ENCODE results near the gene DNASE2.
"Not testable (repeated sequence)": the region's sequence is repeated elsewhere in the genome, so short reads cannot be mapped to it uniquely, and the experiment has no call there.

Gene DNASE2

DNA sequence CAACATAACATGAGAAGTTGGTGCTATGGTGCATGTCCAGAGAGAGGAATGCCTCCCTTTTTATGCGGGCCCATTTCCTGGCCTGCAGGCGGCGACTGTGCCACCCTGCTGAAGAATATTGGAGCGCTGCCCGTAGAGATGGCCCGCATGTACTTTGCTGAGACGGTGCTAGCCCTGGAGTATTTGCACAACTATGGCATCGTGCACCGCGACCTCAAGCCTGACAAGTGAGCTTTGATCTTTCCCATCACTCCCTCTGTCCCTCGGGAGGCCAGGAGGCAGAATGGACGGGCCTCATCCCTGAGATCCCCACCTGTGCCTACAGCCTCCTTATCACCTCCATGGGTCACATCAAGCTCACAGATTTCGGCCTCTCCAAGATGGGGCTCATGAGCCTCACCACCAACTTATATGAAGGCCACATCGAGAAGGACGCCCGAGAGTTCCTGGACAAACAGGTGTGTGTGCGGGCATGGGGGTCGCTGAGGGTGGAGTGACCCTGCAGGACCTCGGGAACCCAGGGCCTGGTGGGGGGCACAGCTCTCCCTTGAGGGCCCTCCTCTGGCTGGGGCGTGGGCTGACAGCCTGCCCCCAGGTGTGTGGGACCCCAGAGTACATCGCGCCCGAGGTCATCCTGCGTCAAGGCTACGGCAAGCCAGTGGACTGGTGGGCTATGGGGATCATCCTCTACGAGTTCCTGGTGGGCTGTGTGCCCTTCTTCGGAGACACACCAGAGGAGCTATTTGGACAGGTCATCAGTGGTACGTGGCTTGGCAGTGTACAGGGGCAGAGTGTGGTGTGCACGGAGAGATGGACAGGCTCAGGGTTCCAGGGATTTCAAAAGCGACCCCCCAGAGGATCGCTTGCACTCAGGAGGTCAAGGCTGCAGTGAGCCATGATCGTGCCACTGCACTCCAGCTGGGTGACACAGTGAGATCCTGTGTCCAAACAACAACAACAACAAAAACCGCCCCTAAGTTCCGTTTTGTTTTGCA lies 16.2 kb downstream of the DNASE2 start:
- no peak for DNase-seq (ENCODE audit: low read depth)

DNA sequence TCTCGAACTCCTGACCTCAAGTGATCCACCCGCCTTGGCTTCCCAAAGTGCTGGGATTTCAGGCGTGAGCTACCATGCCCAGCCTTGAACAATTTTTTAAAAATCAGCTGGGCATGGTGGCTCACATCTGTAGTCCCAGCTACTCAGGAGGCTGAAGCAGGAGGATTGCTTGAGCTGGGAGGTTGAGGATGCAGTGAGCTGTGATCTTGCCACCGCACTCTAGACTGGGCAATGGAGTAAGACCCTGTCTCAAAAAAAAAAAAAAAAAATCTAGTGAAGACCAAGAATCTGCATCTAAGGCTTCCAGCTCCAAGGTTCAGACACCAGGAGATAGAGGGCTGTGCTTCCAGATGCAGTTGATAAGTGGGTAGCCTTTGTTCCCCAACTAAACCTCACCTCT lies 17.1 kb downstream of the DNASE2 start:
- no peak for DNase-seq (ENCODE audit: low read depth)

DNA sequence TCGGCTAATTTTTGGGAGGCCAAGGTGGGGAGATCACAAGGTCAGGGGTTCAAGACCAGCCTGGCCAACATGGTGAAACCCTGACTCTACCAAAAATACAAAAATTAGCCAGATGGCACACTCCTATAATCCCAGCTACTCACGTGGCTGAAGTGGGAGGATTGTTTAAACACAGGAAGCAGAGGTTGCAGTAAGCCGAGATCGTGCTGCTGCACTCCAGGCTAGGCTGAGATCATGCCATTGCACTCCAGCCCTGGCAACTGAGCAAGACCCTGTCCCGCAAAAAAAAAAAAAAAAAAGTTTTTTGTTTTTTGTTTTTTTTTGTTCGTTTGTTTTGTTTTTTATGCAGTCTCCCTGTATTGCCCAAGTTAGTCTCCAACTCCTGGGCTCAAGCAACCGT lies 21.7 kb downstream of the DNASE2 start:
- DNase-seq (ENCODE audit: low read depth): no peak

DNA sequence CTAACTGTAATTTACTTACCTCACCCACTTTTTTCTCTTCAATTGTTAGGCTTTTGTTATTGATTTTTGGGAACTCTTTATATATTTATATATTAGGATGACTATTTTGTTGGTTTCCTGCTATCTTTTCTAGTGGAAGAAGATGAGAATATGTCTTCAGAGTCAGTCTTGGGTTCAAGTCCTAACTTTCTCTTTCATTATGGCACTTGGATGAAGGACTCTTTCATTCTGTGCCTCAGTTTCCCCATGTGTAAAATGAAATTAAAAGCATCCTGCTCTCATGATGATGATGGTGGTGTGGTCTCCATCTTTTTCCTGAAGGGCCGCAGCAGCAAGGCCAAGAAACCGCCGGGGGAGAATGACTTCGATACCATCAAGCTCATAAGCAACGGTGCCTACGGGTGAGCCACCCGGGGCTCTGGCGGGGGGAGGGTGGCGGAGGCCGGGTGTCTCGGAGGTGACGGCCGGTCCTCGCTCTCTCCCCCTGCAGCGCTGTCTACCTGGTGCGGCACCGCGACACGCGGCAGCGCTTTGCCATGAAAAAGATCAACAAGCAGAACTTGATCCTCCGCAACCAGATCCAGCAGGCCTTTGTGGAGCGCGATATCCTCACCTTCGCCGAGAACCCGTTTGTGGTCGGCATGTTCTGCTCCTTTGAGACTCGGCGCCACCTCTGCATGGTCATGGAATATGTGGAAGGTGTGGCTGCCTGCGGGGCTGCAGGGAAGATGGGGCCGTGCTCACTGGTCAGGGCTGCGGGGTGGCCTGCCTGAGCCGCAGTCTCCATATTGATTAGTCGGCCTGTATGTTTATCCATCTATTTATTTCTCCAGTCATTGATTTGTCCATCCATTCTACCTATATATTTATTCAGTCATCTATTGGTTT lies 23.0 kb downstream of the DNASE2 start:
- no peak for DNase-seq (ENCODE audit: low read depth)

DNA sequence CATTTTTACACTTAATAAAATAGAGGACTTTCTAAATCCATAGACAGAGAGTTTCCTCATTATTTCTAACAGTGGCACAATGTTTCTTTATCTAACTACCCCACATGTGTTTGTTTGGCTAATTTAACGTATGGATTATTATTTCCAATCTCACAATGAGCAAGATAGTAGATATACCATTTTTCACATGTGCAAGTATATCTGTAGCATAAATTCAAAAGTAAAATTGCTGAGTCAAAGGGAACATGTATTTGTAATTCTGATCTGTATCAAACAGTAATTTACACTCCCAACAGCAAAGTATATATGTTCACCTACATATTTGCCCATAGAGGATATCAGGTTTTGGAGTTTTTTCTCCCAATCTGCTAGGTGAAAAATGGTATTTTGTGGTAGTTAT lies 24.6 kb downstream of the DNASE2 start:
- no peak for DNase-seq (ENCODE audit: low read depth)

DNA sequence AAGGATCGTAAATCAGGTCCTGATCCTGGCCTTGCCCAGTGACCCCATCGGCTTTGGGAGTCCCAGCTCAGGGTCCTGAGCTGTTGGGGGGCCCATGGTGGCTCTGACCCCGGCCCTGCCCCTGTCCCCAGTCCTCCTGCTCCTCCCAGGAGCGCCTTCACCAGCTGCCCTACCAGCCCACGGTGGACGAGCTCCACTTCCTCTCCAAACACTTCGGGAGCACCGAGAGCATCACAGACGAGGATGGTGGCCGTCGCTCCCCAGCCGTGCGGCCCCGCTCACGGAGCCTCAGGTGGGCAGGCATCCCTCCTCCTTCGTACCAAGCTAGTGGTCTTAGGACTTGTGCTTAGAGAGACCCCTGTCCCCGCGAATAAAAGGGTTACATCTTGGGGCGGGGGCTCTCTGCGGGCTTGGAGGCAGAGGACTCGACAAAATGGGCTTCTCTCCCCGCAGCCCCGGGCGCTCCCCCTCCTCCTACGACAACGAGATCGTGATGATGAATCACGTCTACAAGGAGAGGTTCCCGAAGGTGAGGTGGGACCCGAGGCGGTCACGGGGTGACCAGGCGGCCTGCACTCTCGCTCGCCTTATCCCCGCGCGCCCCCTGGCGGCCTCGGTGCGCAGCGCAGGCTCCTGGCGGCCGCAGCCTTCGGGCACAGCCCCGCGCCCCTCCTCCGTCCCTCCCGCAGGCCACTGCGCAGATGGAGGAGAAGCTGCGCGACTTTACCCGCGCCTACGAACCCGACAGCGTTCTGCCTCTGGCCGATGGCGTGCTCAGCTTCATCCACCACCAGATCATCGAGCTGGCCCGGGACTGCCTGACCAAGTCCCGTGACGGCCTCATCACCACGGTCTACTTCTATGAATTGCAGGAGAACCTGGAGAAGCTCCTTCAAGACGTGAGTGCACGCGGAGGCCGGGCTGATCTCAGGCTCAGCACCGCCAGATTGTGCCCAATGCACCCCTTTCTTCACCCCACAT lies 33.8 kb downstream of the DNASE2 start:
- DNase-seq (ENCODE audit: low read depth): no peak

DNA sequence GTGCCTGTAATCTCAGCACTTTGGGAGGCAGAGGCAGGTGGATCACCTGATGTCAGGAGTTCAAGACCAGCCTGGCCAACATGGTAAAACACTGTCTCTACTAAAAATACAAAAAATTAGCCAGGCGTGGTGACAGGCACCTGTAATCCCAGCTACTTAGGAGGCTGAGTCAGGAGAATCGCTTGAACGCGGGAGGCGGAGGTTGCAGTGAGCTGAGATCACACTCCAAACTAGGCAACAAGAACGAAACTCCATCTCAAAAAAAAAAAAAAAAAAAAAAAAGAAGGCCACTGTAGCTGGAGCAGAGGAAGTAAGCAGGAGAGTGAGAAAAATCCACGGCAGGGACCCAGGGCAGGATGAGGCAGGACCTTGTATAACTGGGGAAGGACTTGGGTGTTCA lies 34.6 kb downstream of the DNASE2 start:
- DNase-seq (ENCODE audit: low read depth): not testable (repeated sequence)

DNA sequence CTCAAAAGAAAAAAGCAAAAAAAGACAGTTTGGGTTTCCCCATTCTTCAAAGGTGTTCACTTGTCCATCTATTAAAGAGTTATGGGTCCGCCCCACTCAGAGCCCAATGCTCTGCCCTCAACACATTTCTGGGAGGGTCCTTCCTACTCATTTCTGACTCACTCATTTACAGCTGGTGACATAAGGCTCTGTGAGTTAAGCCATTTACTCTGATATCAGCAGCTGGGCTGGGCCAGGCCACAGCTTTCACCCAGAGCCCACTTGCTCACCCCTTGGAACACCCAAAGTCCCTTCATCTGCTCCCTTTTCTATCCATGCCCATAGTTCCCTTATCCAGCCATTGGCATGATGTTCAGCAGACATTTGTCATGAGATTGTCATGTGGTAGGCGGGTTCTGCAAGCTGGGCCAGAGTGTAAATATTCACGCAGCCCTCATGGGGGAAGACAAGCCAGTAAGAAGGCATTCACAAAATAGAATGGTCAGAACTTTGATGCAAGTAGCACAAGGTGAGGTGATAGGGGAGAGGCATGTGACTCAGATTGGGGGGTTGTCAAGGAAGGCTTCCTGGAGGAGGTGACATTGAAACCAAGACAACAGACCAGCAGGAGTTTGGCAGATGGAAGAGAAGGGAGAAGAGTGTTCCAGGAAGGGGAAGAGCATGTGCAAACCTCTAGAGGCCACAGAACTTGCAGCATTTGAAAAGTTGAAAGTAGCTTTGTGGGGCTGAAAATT lies 37.1 kb downstream of the DNASE2 start:
- DNase-seq (ENCODE audit: low read depth): no peak

DNA sequence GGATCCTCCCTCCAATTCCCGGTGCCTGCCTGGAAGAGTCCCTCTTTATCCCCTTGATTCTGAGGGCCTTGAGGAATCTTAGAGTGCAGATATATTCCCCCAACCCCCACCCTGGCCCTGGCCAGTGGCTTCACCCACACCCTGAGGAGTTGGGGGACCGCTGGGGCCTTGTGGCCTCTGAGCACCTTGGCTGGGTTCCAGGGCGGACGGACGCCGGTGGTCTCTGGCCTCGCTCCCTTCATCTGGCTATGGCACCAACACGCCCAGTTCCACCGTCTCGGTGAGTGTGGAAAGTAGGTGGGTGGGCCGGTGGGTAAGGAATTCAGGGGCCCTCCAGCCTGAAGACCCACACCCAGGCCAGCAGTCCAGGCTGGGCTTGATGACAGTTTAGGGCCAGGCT lies 37.9 kb downstream of the DNASE2 start:
- DNase-seq (ENCODE audit: low read depth): no peak

DNA sequence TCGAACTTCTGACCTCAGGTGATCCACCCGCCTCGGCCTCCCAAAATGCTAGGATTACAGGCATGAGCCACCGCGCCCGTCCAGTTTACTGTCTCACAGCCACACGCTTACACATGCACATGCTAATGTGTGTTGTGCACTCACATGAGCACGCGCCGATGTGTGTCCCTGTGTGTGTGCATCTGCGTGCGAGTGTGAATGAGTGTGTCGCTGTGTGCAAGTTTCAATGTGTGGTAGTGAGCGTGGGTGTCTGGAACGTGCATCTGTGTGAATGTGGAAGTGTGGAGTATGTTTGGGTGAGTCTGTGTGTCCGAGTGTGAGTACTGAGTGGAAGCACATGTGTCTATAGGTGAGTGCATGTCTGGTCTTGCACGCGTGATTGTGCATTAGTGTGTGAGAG lies 38.7 kb downstream of the DNASE2 start:
- no peak for DNase-seq (ENCODE audit: low read depth)

DNA sequence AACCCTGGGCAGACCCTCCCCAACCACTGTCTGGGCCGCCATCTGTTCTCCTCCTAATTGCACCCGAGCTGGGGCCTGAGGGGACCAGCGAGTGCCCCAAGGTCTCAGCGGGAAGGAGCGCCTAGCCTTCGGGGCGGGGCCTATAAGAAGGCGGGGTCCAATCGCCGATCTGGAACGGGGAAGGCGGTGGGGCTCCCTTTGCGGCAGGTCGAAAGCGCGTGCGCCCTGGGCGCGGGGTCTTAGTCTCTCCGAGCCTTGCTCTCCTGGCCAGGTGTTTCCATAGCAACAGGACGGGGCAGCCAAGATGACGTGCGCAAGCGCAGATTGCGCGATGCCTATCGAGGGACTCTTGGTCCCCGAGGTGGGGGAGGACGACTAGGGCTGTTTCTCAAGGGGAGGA lies 40.2 kb downstream of the DNASE2 start:
- no peak for DNase-seq (ENCODE audit: low read depth)

DNA sequence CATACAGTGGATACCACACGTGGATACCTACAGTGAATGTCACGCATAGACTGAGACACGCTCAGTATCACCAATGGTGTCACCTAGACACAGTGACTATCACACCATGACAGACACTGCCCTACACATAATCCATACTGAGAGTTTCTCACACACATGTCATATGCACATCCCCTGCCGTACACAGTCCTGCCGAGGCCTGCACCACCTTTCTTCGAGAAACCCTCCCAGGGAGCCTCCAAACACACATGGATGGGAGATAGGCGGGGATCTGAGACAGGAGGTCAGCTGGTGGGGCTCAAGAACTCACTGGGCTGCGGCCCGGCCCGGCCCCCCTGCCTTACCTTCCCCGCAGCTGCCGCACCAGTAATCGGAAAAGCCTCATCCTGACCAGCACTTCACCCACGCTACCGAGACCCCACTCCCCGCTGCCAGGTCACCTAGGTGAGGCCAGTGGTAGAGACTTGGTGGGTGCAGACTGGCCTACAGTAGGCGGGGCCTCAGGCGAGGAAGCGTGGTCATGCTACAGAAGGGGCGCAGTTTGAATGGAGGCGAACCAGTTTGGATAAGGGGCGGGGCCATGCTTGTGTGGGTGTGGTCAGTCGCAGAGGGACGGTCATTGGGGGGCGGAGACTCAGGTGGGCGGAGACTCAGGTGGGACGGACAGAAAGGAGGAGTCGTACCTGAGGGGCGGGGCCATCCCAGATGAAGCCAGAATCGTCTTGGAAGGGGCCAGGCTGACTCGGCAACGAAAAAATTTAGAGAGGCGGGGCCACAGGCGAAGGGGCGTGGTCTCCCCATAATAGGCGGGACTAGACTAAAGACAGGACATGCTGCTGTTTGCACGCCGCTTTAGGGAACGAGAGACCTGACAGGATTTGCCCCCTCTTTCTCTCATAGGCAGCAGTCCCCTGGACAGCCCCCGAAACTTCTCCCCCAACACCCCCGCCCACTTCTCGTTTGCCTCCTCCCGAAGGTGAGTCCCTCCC lies 40.9 kb downstream of the DNASE2 start:
- no peak for DNase-seq (ENCODE audit: low read depth)

DNA sequence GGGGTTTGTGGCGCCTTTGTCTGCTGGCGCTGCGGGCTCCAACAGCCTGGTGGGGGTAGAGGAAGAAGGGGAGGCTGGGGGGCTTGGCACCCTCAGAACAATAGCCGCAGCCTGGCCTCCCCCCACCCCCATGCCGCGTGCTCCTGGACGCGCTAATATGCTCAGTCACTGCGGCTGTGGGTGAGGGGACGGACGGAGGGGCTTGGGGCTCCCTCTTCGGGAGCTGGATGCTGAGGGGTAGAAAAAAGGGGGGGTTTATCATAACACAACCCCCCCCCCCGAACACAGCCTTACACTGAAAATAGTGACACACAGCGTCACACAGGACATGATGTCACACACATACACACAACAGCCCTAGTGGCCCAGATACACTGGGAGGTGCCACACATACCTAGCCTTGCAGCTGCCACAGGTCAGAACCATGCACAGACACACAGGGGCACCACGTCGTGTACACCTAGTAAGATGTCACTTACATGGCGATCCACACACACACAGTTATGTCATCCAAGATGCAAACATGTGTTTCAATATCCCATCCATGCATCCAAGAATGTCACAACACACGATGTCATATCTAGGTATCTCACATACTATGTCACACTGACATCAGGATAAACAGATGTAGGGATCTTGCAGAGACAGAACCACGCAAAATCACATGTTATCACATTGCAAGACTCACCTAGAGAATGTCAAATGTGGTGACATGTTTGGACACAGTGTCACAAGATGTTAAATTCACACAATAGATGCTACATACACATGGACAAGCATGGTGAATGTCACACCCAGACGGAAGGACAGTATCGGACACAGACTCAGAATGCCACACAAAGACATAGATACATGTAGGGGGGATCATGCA lies 42.1 kb downstream of the DNASE2 start:
- no peak for DNase-seq (ENCODE audit: low read depth)

DNA sequence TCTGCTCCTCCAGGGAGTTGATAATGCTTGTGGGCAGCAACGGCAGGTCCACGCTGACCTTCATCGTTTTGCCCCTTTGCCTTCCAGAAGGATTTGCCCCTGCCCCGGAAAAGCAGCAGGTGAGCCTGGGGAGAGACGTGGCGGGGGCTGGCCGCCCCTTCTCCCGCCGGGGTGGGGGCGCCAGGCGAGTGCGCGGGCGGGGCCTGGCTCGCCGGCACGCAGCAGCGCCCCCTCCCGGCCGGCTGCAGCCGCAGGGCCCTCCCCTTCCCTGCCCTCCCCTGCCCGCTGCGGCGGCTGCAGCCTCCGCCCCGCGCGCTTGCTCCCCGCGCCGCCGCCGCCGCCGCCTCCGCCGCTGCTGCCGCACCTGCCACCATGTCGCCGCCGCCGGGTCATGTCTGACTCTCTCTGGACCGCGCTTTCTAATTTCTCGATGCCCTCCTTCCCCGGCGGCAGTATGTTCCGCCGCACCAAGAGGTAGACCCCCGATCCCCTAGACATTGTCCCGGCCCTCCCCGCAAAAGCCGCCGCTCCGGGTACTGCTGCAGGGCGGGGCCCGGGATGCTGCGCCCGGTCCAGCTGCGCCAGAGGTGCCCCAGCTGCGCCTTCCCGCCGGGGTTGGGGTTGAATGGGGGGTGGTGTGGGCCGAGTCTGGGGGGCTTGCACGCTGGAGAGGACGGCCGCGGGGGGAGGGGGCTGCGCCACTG lies 42.9 kb downstream of the DNASE2 start, which contains the start of gene MAST1:
Gene MAST1, plus strand, starts transcription at position 334 of the 704 bp plus-strand sequence. Its CDS starts 58 bp downstream, at position 392.
- no peak for DNase-seq (ENCODE audit: low read depth)

DNA sequence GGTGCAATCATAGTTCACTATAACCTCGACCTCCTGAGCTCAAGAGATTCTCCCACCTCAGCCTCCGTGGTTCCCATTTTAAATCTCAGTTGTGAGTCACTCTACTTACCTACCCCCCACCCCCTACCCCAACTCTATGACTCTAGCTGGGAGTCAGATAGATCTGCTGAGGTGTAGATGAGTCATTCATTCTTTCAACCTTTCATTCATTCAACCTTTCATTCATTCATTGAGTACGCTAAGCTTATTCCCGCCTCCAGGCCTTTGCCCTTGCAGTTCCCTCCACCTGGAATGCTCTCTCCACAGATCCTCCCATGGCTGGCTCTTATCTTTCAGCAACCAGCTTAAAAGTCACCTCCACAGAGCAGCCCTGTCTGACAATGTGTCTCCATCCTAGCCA lies 44.0 kb downstream of the DNASE2 start:
- no peak for DNase-seq (ENCODE audit: low read depth)

DNA sequence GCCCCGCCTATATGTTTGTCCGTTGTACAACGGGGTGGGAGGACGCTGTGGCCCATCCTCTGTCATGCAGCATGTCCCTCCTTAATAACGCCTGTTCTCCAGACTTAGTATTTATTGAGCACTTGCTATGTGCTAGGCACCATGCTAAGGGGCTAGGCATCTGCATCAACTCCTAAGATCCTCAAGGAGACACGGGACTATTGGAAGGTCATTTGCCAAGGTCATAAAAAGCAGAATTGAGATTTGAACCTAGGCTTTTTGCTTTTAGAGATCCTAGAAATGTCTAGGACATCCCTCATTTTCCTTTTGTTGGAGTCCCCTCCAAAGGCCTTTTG lies 44.8 kb downstream of the DNASE2 start:
- no peak for DNase-seq (ENCODE audit: low read depth)

DNA sequence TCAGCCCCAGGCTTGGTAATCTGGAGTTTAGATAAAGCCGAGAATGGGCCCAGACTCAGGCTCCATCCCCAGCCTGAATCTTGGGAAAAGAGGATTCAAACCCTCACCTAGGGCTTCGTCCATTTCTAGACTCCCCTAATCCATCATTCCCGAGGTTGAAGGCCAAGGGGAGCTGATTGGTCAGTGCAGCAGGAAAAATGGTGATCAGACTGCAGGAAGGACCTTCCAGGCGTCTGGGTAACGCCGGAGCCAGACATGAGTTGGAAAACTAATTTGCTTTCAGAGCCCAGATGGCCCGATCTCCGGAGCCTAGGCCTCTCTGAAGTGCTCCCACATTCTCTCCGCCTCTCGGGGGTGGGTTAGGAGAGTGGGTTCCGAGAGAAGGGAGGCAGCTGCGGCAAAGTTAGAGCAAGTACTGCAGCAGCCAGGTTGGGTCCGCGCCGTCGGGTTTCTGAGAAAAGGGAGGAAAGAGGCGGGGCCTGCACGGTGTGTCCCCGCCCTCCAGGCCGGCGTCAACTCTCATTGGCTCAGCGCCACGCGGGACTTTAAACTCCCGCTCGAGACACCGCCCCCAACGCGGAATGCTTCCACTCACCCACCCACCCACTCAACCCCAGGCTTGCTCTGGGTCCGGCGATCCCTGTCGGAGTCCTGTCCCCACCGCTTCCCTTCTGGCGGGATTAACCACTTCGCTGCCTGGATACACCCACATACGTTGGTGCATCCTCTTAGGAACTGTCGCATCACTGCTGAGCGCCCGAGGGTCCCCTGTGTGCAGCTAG lies 46.1 kb downstream of the DNASE2 start:
- no peak for DNase-seq (ENCODE audit: low read depth)
